Astrocyte (in vitro differentiated cells and primary cell): ENCODE measurements around the gene APBB3. TPM values are rescaled to one million over a fixed set of nuclear protein-coding genes. Genes with fewer than 3 reads are reported as not detected.
"Not testable (repeated sequence)": the region's sequence is repeated elsewhere in the genome, so short reads cannot be mapped to it uniquely, and the experiment has no call there.

Experiments used
- DNase-seq: peaks from one replicate; pipeline ENCODE4 v3.0.0-alpha.2; 2010; ENCODE audit warnings: low read depth
- FAIRE-seq: peaks from 2 replicates; lab custom pipeline; 2011; peaks lifted over from hg19 to GRCh38; lab: Jason Lieb, UNC
- H2AFZ ChIP-seq: 2 replicates; pipeline ENCODE4 v1.6.0; 2012; ENCODE audit warnings: low read depth, low read length, inconsistent platforms
- H3K27ac ChIP-seq: 2 replicates; pipeline ENCODE4 v1.5.1; 2011; ENCODE audit warnings: low read depth, low read length, inconsistent platforms
- H3K27me3 ChIP-seq: 2 replicates; pipeline ENCODE4 v1.6.0; 2011; ENCODE audit warnings: low read length, inconsistent platforms; ENCODE audit not compliant: insufficient read depth
- H3K36me3 ChIP-seq: 2 replicates; pipeline ENCODE4 v1.5.1; 2011; ENCODE audit warnings: low read length, inconsistent platforms; ENCODE audit not compliant: insufficient read depth
- H3K4me1 ChIP-seq: 2 replicates; pipeline ENCODE4 v1.5.1; 2011; ENCODE audit warnings: low read length, inconsistent platforms; ENCODE audit not compliant: insufficient read depth
- H3K4me2 ChIP-seq: 2 replicates; pipeline ENCODE4 v1.6.0; 2012; ENCODE audit warnings: low read length, inconsistent platforms
- H3K4me3 ChIP-seq: 2 replicates; pipeline ENCODE4 v1.5.1; 2011; ENCODE audit warnings: low read depth, mild to moderate bottlenecking, low read length, inconsistent platforms; ENCODE audit not compliant: insufficient read depth
- H3K79me2 ChIP-seq: 2 replicates; pipeline ENCODE4 v1.6.0; 2012; ENCODE audit warnings: mild to moderate bottlenecking, low read length, inconsistent platforms; ENCODE audit not compliant: insufficient read depth
- H3K9ac ChIP-seq: 2 replicates; pipeline ENCODE4 v1.6.0; 2012; ENCODE audit warnings: mild to moderate bottlenecking, low read length, inconsistent platforms
- H3K9me3 ChIP-seq: 2 replicates; pipeline ENCODE4 v1.5.1; 2012; ENCODE audit warnings: low read depth, mild to moderate bottlenecking, low read length, inconsistent platforms; ENCODE audit not compliant: insufficient read depth
- H4K20me1 ChIP-seq: 2 replicates; pipeline ENCODE4 v1.6.0; 2012; ENCODE audit warnings: low read length, inconsistent platforms; ENCODE audit not compliant: insufficient read depth
- H3K27ac Mint-ChIP-seq: one replicate; pipeline ENCODE4 v1.8.0; 2021; ENCODE audit warnings: mild to moderate bottlenecking, mixed read lengths; ENCODE audit not compliant: unreplicated experiment
- H3K27me3 Mint-ChIP-seq: one replicate; pipeline ENCODE4 v1.8.0; 2021; ENCODE audit warnings: low read depth, mixed read lengths; ENCODE audit not compliant: unreplicated experiment
- H3K36me3 Mint-ChIP-seq: one replicate; pipeline ENCODE4 v1.8.0; 2021; ENCODE audit warnings: low read depth, mixed read lengths; ENCODE audit not compliant: unreplicated experiment
- H3K4me1 Mint-ChIP-seq: one replicate; pipeline ENCODE4 v1.8.0; 2021; ENCODE audit warnings: low read depth, mixed read lengths; ENCODE audit not compliant: unreplicated experiment
- H3K4me3 Mint-ChIP-seq: one replicate; pipeline ENCODE4 v1.8.0; 2021; ENCODE audit warnings: mild to moderate bottlenecking, moderate library complexity, mixed read lengths; ENCODE audit not compliant: unreplicated experiment
- H3K9me3 Mint-ChIP-seq: one replicate; pipeline ENCODE4 v1.8.0; 2021; ENCODE audit warnings: mild to moderate bottlenecking, mixed read lengths; ENCODE audit not compliant: unreplicated experiment
- CTCF ChIP-seq: IDR thresholded peaks from 2 replicates; pipeline ENCODE4 v1.5.1; 2011; ENCODE audit warnings: low read depth, mild to moderate bottlenecking, inconsistent platforms, low read length, moderate library complexity; ENCODE audit not compliant: insufficient read depth
- EZH2 ChIP-seq: IDR thresholded peaks from 2 replicates; pipeline ENCODE4 v1.6.1; 2012; ENCODE audit warnings: mild to moderate bottlenecking, low read length, inconsistent platforms; ENCODE audit not compliant: insufficient read depth
- total RNA-seq: library from RNA; stranded (reverse); gene quantifications from 2 replicates; pipeline ENCODE4 v1.2.1, GENCODE V29; 2021

APBB3 gene
- total RNA-seq, 1 donor from 2014 or later: 20.4 TPM

DNA sequence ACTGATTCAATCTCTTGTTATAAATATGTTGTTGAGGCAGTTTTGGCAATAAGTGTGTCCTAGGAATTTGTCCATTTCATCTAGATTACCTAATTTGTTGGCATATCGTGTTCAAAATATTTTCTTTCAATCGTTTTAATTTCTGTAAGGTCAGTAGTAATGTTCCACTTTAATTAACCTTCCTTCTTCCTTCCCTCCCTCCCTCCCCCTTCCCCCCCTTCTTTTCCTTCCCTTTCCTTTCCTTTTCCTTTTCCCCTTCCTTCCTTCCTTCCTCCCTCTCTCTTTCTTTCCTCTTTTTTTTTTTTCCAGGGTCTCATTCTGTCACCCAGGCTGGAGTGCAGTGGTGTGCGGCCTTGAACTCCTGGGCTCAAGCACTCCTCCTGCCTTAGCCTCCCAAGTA, 41.5 kb upstream of the APBB3 start:
- no peaks in the 10 kb centered on the region for H3K36me3 ChIP-seq
- no peaks in the 10 kb centered on the region for H3K4me1 Mint-ChIP-seq
- H3K27me3 Mint-ChIP-seq: peaks cover 2% of the 10 kb centered on the region
- peaks cover 2% of the 10 kb centered on the region for H3K9me3 Mint-ChIP-seq
- FAIRE-seq: no peak
- no peak overlapping the region for H3K9ac ChIP-seq
- H2AFZ ChIP-seq: no peak overlapping the region
- peaks cover 3% of the 10 kb centered on the region for H3K9me3 ChIP-seq
- H3K4me3 ChIP-seq: no peak overlapping the region
- no peak overlapping the region for H3K4me2 ChIP-seq
- H3K27ac ChIP-seq: no peak overlapping the region
- H3K79me2 ChIP-seq: no peaks in the 10 kb centered on the region
- H3K27ac Mint-ChIP-seq: no peak overlapping the region
- no peak overlapping the region for H3K4me3 Mint-ChIP-seq
- H3K4me1 ChIP-seq: no peaks in the 10 kb centered on the region
- H4K20me1 ChIP-seq: no peaks in the 10 kb centered on the region
- H3K27me3 ChIP-seq: no peaks in the 10 kb centered on the region
- H3K36me3 Mint-ChIP-seq: no peaks in the 10 kb centered on the region
- DNase-seq: no peak
- TF ChIP-seq CTCF: no peak
- no peak for TF ChIP-seq EZH2

DNA sequence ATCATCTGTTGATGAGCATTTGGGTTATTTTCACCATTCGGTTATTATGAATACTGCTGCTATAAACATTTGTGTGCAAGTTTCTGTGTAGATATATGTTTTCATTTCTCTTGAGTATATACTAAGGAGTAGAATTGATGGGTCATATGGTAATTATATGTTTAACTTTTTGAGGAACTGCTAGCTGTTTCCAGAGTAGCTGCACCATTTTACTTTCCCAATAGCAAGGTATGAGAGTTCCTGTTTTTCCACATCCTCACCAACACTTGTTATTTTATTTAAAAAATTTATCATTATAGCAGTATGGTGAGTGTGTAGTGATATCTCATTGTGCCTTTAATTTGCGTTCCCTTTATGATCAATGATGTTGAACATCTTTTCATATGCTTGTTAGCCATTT, 39.3 kb upstream of the APBB3 start:
- no peak for FAIRE-seq
- H3K36me3 ChIP-seq: no peaks in the 10 kb centered on the region
- H3K9ac ChIP-seq: no peak overlapping the region
- H3K4me1 ChIP-seq: no peaks in the 10 kb centered on the region
- H3K4me2 ChIP-seq: no peak overlapping the region
- no peak overlapping the region for H3K4me3 ChIP-seq
- Mint-ChIP-seq H3K36me3 (no peaks in the 10 kb centered on the region), H3K27ac (no peak overlapping the region), H3K4me1 (no peaks in the 10 kb centered on the region), H3K9me3 (peaks cover 2% of the 10 kb centered on the region), H3K27me3 (peaks cover 11% of the 10 kb centered on the region), H3K4me3 (no peak overlapping the region)
- no peaks in the 10 kb centered on the region for H3K79me2 ChIP-seq
- no peaks in the 10 kb centered on the region for H3K27me3 ChIP-seq
- DNase-seq: no peak
- no peaks in the 10 kb centered on the region for H4K20me1 ChIP-seq
- H2AFZ ChIP-seq: no peak overlapping the region
- TF ChIP-seq EZH2 (no peak), CTCF (no peak)
- H3K9me3 ChIP-seq: no peaks in the 10 kb centered on the region
- no peak overlapping the region for H3K27ac ChIP-seq

DNA sequence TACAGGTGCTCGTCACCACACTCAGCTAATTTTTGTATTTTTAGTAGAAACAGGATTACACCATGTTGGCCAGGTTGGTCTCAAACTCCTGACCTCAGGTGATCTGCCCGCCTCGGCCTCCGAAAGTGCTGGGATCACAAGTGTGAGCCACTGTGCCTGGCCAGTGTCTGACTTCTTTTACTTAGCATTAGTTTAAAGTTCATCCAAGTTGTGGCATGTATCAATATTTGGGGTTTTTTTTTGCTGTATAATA, 39.0 kb upstream of the APBB3 start:
- H3K9ac ChIP-seq, H3K36me3 Mint-ChIP-seq, H3K4me1 Mint-ChIP-seq, H3K36me3 ChIP-seq, H3K4me3 Mint-ChIP-seq, H4K20me1 ChIP-seq, H3K9me3 ChIP-seq, H3K79me2 ChIP-seq, H3K27ac Mint-ChIP-seq, FAIRE-seq, H2AFZ ChIP-seq, H3K4me3 ChIP-seq, DNase-seq, H3K4me1 ChIP-seq, H3K27me3 ChIP-seq, H3K27ac ChIP-seq, H3K9me3 Mint-ChIP-seq, H3K4me2 ChIP-seq: not testable (repeated sequence)
- H3K27me3 Mint-ChIP-seq: peaks cover 12% of the 10 kb centered on the region
